HG02623 (cell line): ENCODE data around the gene SMPX.
"Not testable (repeated sequence)": the region's sequence is repeated elsewhere in the genome, so short reads cannot be mapped to it uniquely, and the experiment has no call there.

Experiments
- ATAC-seq: cut with Tn5 transposase; IDR thresholded peaks from one replicate; pipeline ENCODE4 v1.9.1; 2021; ENCODE audit warnings: moderate library complexity; ENCODE audit not compliant: unreplicated experiment

SMPX gene

GRCh38 chrX:21757960-21758359, at the start of gene SMPX:
Gene SMPX, minus strand, starts transcription at chrX:21758116. Its CDS starts 3,826 bp downstream, at chrX:21754290.
- no peak for ATAC-seq

GRCh38 chrX:21806691-21807090, 48.8 kb upstream of the SMPX start:
- ATAC-seq: no peak

DNA sequence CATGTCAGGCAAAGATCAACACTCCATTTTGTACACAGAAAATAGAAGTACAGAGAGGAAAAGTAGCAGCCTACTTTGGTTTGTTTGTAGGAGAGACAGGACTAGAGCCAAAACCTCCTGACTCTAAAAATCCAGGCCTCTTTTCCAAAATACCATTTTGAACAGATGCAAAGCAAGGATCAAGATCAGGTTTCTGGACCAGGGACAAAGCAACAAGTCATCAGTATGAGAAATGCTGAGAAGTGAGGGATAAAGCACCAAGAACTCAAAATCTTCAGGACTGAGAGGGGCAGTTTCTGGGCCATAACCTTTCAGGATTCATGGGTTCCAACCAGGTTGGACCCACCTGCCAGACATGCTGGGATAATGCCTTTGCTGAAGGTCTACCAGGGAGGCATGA, 44.9 kb upstream of the SMPX start:
- ATAC-seq: no peak

DNA sequence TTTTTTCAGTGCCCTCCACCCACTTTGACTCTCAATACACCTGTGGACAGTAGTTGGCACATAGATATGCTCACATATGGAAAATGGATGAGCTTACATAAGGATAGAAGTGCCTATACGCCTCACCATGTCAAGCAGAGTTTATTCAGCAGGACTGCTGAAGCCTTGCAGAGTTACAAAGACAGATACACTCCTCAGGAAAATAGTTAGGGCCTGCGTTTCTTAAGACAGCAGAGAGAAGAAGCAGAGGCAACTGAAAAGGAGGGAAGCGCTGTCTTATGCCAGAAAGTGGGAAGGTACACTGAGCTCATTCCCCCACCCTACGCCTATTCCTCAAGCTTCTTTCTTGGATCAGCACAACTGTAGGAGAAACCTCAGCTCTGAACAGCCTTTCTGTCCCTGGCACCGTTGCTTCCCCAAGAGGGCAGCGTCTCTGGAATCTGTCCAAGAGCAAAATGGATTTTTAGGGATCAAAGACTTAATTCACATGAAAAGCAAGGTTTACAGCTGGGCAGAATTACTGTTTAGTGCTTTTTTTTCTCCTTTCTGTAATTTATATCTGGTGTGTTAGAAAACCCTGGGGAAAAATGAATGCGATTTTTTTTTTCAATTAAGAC, 44.2 kb upstream of the SMPX start:
- no peak for ATAC-seq

DNA sequence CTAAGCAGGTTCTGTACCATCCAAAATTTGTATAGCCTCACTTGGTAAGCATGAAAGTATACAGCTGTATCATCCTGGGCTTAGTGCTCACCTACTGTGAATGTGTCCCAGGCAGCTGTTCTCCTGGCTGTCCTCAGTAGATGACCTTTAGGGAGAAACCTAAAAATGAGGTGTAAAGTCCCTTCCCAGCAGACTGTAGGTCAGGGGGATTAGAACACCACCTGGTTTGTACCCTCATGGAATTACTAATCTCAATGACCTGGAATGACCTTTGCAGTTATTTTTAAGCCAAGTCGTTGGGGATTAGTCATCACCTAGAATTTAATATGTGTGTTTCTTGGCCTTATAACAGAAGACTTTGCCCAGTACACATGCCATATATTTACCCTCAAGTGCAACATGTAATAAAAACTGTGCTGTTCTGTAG, 42.4 kb upstream of the SMPX start:
- ATAC-seq: no peak

GRCh38 chrX:21799767-21800166, 41.9 kb upstream of the SMPX start:
- no peak for ATAC-seq

DNA sequence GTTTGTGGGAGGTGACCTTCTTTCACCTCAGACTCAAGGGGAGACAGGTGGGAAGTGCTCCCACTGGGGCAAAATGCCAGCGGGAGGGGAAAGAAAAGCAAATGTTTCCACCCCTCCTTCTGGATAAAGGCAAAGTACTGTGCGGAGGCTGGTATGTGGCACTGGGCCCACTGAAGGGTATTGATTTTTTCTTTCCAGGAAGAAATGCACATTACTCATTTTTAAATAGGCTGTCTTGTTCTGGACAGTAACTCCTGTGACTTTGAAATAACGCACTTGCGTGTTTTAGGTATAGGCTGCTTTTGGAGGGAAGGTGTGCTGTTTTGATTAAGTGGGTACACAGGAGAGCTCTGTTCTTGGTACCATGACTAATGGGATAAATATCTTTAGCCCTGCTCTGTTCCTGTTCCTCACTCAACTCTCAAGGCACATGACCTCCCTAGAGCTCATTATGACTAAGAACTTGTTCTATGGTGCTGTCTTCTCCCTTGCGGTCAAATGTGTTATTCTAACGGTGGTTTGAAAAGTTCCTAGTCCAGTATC, 40.8 kb upstream of the SMPX start:
- no peak for ATAC-seq

DNA sequence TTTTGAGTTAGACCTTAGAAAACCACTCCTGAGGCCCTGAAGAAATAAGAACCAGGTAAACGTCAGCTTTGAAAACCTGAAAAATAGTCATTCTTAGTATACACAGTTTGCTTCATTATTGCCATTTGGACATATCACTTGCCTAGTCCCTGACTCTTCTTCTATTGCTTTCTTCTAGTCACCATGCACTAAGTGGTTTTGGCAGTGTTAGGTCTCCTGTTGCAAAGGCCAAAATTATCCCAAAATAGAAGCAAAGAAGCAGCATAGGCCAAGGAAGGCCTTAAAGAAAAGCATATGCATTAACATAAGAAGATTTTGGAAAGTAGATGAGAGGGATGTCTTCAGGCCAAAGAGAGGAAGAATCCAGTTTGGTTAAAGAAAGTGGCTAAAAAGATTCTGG, 24.1 kb upstream of the SMPX start:
- ATAC-seq: no peak

DNA sequence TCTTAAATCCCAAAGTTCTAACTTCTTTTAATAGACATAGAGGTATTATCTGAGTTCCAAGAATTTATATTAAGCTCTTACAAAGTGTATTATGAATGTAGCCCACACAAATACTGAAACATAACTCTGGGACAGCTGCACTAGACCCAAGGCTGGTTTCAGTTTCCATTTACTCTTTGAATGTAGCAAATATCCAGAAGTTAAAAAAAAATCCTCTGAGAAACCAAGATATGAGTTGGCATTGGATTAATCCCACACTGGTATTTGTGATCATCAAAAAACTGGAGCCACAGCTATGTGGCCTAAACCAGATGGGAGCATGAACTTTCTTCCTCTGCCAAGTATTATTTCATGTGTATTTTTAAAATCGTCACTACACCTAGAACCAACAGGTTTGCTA, 23.6 kb upstream of the SMPX start:
- ATAC-seq: peak; percentile 71

GRCh38 chrX:21779095-21779494, 21.2 kb upstream of the SMPX start:
- ATAC-seq: no peak

DNA sequence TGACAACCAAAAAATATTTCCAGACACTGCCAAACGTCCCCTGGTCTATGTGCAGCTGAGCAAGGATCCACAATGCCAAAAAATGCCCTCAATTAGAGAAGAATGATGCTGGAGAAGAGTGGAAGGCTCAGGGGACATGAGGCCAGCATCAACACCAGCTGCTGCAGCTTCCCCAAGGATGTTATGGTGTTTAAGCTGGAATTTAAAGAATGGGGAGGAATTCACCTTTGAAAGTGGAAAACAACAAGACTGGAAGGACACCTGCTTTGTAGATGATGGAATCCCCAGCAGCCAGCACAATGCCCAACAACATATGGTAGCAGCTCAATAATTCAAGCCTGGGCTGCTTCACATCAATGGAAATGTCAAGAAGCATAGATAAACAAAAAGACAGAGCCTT, 20.3 kb upstream of the SMPX start:
- ATAC-seq: no peak

GRCh38 chrX:21775128-21775527, 17.2 kb upstream of the SMPX start:
- not testable (repeated sequence) for ATAC-seq

DNA sequence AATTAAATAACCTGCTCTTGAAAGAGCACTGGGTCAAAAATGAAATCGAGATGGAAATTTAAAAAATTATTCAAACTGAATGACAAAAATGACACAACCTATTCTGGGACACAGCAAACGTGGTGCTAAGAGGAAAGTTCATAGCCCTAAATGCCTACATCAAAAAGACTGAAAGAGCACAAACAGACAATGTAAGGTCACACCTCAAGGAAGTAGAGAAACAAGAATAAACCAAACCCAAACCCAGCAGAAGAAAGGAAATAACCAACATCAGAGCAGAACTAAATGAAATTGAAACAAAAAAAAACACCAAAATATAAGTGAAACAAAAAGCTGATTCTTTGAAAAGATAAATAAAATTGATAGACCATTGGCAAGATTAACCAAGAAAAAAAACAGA, 15.1 kb upstream of the SMPX start:
- not testable (repeated sequence) for ATAC-seq

- no peak for ATAC-seq
Observed at GRCh38 chrX:21770631-21771321, 12.9 kb upstream of the SMPX start.

- ATAC-seq: no peak
Observed at GRCh38 chrX:21766101-21766500, 8.2 kb upstream of the SMPX start.

GRCh38 chrX:21764008-21764407, 6.1 kb upstream of the SMPX start:
- no peak for ATAC-seq

GRCh38 chrX:21758488-21758887, 572 bp upstream of the SMPX start:
- no peak for ATAC-seq

DNA sequence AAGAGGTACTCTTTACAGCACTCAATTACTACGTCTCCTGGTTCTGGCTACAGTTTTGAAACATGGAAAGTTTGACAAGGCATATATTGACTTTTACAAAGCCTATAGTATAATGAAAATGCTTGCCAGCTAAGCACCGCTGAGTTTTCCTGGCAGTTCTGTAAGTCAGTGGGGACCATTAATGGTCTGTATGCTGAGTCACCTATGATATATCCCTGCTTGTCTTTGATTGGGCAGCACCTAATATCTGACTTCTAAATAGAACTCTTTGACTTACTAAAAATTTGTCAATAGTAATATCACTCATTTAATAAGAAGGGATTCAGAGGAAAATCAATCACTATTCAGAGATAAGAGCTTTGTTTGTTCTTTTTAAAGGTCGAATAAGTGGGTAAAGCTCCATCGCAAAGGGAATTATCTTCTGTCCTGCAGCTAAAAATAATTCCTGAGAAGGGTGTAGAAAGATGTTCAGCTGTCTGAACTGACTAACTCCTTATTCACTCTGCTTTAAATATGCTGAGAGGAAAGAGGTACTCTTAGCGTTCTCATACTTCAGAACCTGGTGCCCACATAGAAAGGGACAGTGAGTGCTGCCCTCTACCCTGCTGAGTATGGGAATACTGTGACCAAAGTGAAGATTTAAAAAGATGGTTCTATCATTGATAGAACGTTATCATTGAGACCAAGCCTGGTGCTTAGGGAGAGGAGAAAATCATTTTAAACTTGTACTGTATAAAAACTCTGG, 959 bp downstream of the SMPX start:
- ATAC-seq: no peak

GRCh38 chrX:21749924-21750323, 8.0 kb downstream of the SMPX start:
- ATAC-seq: no peak

DNA sequence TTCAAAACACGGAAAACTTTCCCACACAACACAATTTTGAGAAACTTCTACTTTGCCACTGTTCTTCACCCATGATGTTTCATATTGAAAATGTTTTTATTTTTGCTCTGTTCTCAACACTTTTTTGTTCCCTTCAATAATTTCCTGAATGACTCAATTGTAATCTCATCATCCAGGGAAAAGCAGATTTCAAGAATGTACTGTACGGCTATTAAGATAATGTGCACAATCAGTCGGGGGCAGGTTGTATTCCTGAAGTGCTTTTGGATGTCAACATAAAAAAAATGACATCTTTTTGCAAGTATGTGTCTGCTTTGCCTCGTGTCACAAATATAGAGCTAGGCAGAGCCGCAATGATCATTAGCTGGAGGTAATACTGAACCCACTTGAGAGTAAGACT, 9.7 kb downstream of the SMPX start:
- ATAC-seq: no peak

DNA sequence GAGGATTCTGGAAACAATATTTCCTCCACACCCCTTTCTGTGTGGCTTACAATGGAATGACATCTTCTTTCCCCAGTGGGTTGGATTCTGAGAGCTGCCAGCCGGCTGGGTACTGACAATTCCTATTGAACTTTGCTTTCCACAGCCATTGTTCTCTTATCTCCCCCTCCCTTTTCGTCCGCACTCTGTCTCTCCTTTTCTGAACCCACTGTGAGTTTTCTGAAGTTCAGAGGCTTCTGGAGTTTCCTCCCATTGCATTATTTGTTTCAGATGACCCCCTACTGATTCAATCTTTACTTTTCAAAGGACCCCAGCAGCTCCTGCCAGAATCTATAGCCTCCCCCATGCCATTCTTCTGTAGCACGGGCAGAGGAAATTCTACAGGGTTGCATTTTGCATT, 10.4 kb downstream of the SMPX start:
- no peak for ATAC-seq

DNA sequence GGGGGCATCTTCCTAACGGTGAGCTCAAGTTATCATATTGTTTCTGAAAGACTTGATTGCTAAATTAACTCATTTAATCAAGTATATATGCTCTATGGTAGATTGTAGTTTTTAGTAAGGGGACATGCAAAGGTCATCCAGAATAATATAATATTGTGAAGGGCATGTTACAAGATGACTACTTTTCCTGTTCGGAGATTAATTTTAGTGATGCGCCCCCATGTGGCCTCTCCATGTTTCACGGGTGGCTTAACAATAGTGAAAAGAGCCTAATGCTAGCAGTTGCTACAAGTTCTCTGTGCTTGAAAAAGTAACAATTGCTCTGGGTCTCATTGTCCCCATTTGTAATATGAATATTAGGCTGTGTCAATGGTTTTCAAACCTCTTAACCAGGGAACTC, 12.2 kb downstream of the SMPX start:
- no peak for ATAC-seq
